Tibial nerve (tissue), 4 donors: Measurements from ENCODE around the gene MYBPC1. TPM values are rescaled to one million over a fixed set of nuclear protein-coding genes. Genes with fewer than 3 reads are reported as not detected.
"Not testable (repeated sequence)": the region's sequence is repeated elsewhere in the genome, so short reads cannot be mapped to it uniquely, and the experiment has no call there.

ENCODE experiments used
- DNase-seq, 2 donors: peaks; one replicate each; pipeline ENCODE4 v3.0.0-alpha.2; 2019; ENCODE audit warnings: low spot score in 2 of 2
- H3K27ac ChIP-seq, 4 donors: fragments of 200-600 bp; sonication (generic) in 3 of 4; one replicate each; pipeline ENCODE4 v1.5.1; 2017 to 2019; ENCODE audit warnings: mild to moderate bottlenecking in 1 of 4
- H3K27me3 ChIP-seq, 2 donors: fragments of 200-600 bp; sonication (generic) in 1 of 2; one replicate each; pipeline versions ENCODE4 v1.5.1 to v1.6.0; 2017 to 2019
- H3K36me3 ChIP-seq, 3 donors: fragments of 200-600 bp; sonication (generic); one replicate each; pipeline ENCODE4 v1.5.1; 2018 to 2019
- H3K4me1 ChIP-seq, 4 donors: fragments of 200-600 bp; sonication (generic) in 3 of 4; one replicate each; pipeline ENCODE4 v1.5.1; 2017 to 2019
- H3K4me3 ChIP-seq, 4 donors: fragments of 200-600 bp; sonication (generic) in 3 of 4; one replicate each; pipeline ENCODE4 v1.5.1; 2017 to 2019; ENCODE audit warnings: mild to moderate bottlenecking in 1 of 4, moderate library complexity in 1 of 4
- H3K9me3 ChIP-seq, 4 donors: fragments of 200-600 bp; sonication (generic) in 3 of 4; one replicate each; pipeline ENCODE4 v1.5.1; 2017 to 2019
- CTCF ChIP-seq, 5 experiments: fragments of 200-600 bp in 3 of 5; fragments of 450-650 bp in 2 of 5; sonication (generic) in 3 of 5; IDR thresholded peaks; one replicate each; pipeline ENCODE4 v1.5.1; 2016 to 2019; ENCODE audit warnings: antibody characterized with exemption in 5 of 5, mild to moderate bottlenecking in 3 of 5, moderate library complexity in 2 of 5
- EP300 ChIP-seq, 2 donors: sonication (generic); formaldehyde crosslinking; IDR thresholded peaks; one replicate each; pipeline ENCODE4 v1.6.1; 2017; ENCODE audit warnings: antibody characterized with exemption in 2 of 2, mild to moderate bottlenecking in 1 of 2
- POLR2A ChIP-seq, 2 donors: fragments of 450-650 bp; IDR thresholded peaks; one replicate each; pipeline ENCODE4 v1.6.1; 2017; ENCODE audit warnings: antibody characterized with exemption in 2 of 2, mild to moderate bottlenecking in 2 of 2, moderate library complexity in 2 of 2
- WGBS, 2 donors: methylation state at CpG; one replicate each; pipeline ENCODE4 v1.1.5; 2018; 5-methylcytosine and 5-hydroxymethylcytosine counted together
- small RNA-seq: library from RNA; depleted of rRNA; stranded (forward); fragments of <200 nt; gene quantifications from one replicate; pipeline ENCODE3, GENCODE V24; 2016
- total RNA-seq, 4 donors: library from RNA; depleted of rRNA; stranded (reverse); fragments of >200 nt; gene quantifications; one replicate each; pipeline ENCODE4 v1.1.0, GENCODE V29; 2016

The MYBPC1 gene
- total RNA-seq, 4 donors from 2014 or later, result under 0.01 to 1.5 (median 0.60) TPM

- TF ChIP-seq CTCF (IDR thresholded peaks at IDR 0.05) (no peak), POLR2A (IDR thresholded peaks at IDR 0.05) (no peak), EP300 (IDR thresholded peaks at IDR 0.05) (no peak)
Observed at GRCh38 chr12:101727098-101727497, 132.3 kb downstream of the MYBPC1 start.

GRCh38 chr12:101729842-101730241, 135.1 kb downstream of the MYBPC1 start:
- peaks cover 0 to 78% (median 0%) of the 10 kb centered on the region in 3 donors for H3K36me3 ChIP-seq
- no peaks in the 10 kb centered on the region for H3K27me3 ChIP-seq
- no peak for TF ChIP-seq CTCF (IDR thresholded peaks at IDR 0.05)
- TF ChIP-seq EP300 (IDR thresholded peaks at IDR 0.05), result no peak
- TF ChIP-seq POLR2A (IDR thresholded peaks at IDR 0.05), result no peak
- DNase-seq, result no peak
- H3K27ac ChIP-seq, result no peak overlapping the region
- H3K4me3 ChIP-seq, result no peak overlapping the region
- no peaks in the 10 kb centered on the region for H3K4me1 ChIP-seq
- no peaks in the 10 kb centered on the region for H3K9me3 ChIP-seq

More at GRCh38 chr12:101727098-101727497, 132.3 kb downstream of the MYBPC1 start:
- Histone ChIP-seq H3K27me3 (no peaks in the 10 kb centered on the region), H3K4me3 (no peak overlapping the region), H3K4me1 (no peaks in the 10 kb centered on the region), H3K27ac (no peak overlapping the region), H3K36me3 (peaks cover 0 to 78% (median 5%) of the 10 kb centered on the region in 3 donors), H3K9me3 (no peaks in the 10 kb centered on the region)
- no peak for DNase-seq

- WGBS, 2 donors, result 95 to 100% methylated on average over 1 of the region's 1 CpG
- DNase-seq, result no peak
- H3K36me3 ChIP-seq, result peaks cover 0 to 64% (median 0%) of the 10 kb centered on the region in 3 donors
- H3K27ac ChIP-seq, result no peak overlapping the region
- H3K27me3 ChIP-seq, result no peaks in the 10 kb centered on the region
- H3K9me3 ChIP-seq, result no peaks in the 10 kb centered on the region
- TF ChIP-seq CTCF (IDR thresholded peaks at IDR 0.05) (no peak), POLR2A (IDR thresholded peaks at IDR 0.05) (no peak), EP300 (IDR thresholded peaks at IDR 0.05) (no peak)
- H3K4me3 ChIP-seq, result no peak overlapping the region
- H3K4me1 ChIP-seq, result no peaks in the 10 kb centered on the region
Observed at GRCh38 chr12:101732318-101732717, 137.5 kb downstream of the MYBPC1 start.

GRCh38 chr12:101733166-101733565, 138.4 kb downstream of the MYBPC1 start:
- Histone ChIP-seq H3K27ac (no peak overlapping the region), H3K9me3 (no peaks in the 10 kb centered on the region), H3K4me3 (no peak overlapping the region), H3K27me3 (no peaks in the 10 kb centered on the region), H3K36me3 (peaks cover 0 to 68% (median 0%) of the 10 kb centered on the region in 3 donors), H3K4me1 (no peaks in the 10 kb centered on the region)
- TF ChIP-seq EP300 (IDR thresholded peaks at IDR 0.05), result no peak
- TF ChIP-seq POLR2A (IDR thresholded peaks at IDR 0.05), result no peak
- TF ChIP-seq CTCF (IDR thresholded peaks at IDR 0.05), result no peak
- no peak for DNase-seq
- 73 to 80% methylated on average over 2 of the region's 2 CpGs for WGBS, 2 donors

- WGBS, 2 donors, result 86% methylated on average over 5 of the region's 5 CpGs
- H3K4me1 ChIP-seq, H3K4me3 ChIP-seq, H3K27me3 ChIP-seq, H3K9me3 ChIP-seq, H3K27ac ChIP-seq, DNase-seq: not testable (repeated sequence)
- peaks cover 0 to 72% (median 0%) of the 10 kb centered on the region in 3 donors for H3K36me3 ChIP-seq
Observed at GRCh38 chr12:101734482-101734881, 139.7 kb downstream of the MYBPC1 start.

Small RNA genes lying within 50 kb of the gene (small RNA-seq; reads per million reads assigned to genes)
- not detected for gene RNY1P16

Other genes with a start within 250 kb of the MYBPC1 start
- gene ARL1, start 187.2 kb upstream of the MYBPC1 start, total RNA-seq, result 10 to 100 TPM; 41.1 to 55.0 (median 50.3) TPM
- gene SPIC, start 119.6 kb upstream of the MYBPC1 start, total RNA-seq, result not detected
- gene CHPT1, start 102.7 kb downstream of the MYBPC1 start, total RNA-seq, result 100 to 1,000 TPM; 160 to 272 (median 228) TPM
- under 1 TPM in 1 of 4 donors, not detected in 3; 0.60 TPM for gene SYCP3, start 144.5 kb downstream of the MYBPC1 start, total RNA-seq
- 10 to 100 TPM; 18.0 to 36.3 (median 32.5) TPM for gene GNPTAB, start 236.0 kb downstream of the MYBPC1 start, total RNA-seq